Measurements from ENCODE around the gene CBFA2T3.

Gene CBFA2T3

DNA sequence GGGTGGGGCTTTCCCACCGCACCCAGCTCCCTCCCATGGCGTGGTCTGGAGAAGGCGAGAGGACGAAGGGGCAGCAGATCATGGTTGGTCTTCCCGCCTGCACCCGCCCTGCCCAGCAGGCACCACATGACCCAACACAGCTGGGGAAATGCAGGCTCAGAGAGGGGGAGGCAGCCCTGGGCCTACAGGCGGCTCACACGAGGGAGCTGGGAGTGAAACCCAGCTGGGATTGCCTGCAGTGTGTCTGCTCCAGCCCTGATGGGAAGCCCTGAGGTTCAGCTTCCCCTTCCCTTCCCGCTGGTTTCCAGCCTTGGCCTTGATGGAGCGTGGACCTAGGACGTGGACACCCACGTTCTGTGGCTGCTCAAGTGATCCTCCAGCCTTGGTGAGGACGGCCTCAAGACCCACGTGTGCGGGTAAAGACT lies 90.6 kb downstream of the CBFA2T3 start:
- peak overlapping the region in 7 of 21 experiments; percentile 16 to 55 (median 36) for H3K27ac ChIP-seq
- H3K4me3 ChIP-seq: no peak overlapping the region

DNA sequence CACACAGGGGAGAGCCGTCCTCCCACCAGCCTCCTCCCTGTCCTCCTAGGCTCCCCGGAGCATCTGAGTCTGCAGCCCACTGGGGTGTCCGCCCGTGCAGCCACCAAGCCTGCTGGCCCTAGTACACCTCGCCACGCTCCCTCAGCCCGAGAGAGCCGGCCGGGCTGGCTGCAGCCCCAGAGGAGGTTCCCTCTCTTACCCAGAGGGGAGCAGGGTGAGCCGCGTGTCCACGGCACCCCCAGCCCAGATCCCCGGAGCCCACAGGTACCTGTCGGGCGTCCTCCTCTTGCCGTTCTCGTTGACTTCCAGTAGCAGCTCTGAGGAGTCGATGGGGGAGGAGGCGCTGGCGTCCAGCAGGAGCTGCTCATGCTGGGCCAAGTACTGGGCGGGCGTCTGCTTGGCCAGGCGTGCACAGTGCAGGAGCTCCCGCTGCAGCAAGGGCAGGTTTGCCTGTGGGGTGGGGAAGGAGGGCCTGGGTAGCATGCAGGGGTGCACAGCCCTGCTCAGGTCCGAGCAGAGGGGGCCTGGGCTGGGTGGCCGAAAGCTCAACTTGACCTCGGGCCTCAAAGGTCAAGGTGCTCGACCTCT lies 91.2 kb downstream of the CBFA2T3 start:
- Histone ChIP-seq H3K27ac (peak overlapping the region in 2 of 21 experiments; percentile 36 to 50), H3K4me3 (no peak overlapping the region)

DNA sequence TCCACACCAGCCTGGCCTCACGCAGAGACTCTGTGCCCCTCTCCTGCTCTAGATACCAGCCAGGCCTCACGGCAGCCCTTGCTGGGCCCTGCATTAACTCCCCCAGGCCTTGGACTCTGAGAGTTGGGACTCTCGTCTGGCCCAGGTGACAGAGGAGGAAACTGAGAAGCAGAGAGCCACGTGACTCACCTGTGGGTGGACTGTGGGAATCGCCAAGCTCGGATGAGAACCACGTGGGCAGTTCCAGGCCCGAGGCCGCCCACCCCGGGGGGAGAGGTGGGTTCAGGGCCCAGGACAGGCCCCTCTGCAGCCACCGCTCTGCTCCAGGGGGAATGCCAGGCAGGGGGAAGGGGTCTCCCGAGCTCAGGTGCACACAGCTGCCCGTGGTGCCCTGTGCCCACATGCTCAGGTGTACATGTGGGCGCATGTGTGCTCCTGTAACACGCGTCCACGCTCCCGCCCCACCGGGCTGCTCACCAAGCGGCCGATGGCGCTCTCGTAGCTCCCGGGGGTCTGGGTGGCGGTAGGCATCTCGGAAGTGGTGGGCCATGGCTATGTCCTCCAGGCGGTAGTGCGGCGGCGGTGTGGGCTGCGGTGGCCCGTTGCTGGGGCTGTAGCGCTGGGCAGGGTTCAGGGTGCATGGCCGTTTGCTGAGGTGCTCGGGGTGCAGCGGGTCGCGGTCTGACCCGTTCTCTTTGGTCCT lies 92.3 kb downstream of the CBFA2T3 start:
- Histone ChIP-seq H3K4me3 (no peak overlapping the region), H3K27ac (no peak overlapping the region)

DNA sequence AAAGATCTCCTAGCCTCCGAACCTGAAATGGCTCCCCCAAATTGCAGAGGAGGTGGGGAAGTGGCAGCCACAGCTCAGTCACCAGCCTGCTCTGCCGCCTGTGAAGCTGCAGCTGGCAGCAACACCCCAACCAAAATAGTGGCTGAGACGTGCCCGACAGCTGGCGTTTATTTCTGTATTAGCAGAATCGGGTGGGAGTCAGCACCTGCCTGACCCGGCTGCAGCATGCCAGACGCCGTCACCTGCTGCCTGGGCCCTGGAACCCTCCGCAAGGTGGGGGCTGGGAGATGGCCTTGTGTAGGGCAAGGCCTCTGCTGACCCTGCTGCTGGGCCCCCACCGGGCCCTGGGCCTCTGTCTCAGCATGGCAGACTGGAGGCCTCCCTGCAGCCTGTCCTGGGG lies 93.1 kb downstream of the CBFA2T3 start:
- Histone ChIP-seq H3K4me3 (no peak overlapping the region), H3K27ac (no peak overlapping the region)

DNA sequence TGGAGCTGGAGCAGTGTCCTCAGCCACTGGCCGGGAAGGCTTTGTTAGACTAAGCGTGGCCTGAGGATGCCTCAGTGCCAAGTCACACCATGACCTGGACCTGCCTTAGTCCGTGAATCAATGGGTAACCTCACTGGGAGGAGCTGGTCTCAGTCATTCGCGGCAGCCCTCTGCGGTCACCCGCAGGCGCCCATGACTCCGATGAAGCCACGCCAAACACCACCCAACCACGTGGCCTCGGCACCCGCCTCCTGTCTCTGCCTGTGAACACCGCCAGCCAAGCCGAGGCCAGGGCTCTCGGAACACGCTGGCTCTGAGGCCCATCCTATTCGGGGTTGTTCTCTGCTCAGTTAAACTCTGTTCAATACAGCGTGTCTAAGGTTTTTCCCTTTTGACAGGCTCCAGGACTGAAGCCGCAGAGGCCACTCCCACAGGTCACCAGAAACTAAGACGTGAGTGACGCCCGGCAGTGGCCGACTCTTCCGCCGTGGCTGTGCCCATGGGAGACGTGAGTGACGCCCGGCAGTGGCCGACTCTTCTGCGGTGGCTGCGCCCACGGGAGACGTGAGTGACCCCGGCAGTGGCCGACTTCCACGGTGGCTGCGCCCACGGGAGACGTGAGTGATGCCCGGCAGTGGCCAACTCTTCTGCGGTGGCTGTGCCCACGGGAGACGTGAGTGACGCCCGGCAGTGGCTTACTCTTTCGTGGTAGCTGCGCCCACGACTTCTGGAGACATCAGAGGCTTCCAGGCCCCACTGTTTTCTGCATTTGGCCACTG lies 93.7 kb downstream of the CBFA2T3 start:
- Histone ChIP-seq H3K4me3 (no peak overlapping the region), H3K27ac (no peak overlapping the region)

DNA sequence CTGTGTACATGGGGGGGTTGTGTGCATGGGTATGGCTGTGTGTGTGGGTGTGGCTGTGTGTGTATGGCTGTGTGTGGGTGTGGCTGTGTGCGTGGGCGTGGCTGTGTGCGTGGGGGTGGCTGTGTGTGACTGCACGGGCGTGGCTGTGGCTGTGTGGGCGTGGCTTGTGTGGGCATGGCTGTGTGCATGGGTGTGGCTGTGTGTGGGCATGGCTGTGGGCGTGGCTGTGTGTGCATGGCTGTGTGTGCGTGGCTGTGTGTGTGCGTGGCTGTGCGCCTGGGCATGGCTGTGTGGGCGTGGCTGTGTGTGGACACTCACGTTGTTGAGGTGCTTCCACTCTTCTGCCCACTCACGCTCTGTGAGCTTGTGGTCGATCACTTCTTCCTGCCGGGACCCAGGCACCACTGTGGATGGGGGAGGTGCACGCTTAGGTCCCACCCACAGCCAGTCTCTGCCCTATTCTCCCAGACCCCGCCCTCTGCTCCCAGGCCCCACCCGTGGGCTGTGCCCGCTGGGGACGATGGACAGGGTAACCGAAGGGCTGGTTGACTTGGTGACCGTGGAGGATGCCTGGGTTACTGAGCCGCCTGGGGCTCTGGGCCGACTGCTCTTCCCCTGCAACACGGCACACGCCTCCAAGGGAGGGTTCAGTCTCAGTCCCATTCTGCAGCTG lies 94.5 kb downstream of the CBFA2T3 start:
- Histone ChIP-seq H3K27ac (peak overlapping the region in 2 of 21 experiments; percentile 19 to 46), H3K4me3 (no peak overlapping the region)

DNA sequence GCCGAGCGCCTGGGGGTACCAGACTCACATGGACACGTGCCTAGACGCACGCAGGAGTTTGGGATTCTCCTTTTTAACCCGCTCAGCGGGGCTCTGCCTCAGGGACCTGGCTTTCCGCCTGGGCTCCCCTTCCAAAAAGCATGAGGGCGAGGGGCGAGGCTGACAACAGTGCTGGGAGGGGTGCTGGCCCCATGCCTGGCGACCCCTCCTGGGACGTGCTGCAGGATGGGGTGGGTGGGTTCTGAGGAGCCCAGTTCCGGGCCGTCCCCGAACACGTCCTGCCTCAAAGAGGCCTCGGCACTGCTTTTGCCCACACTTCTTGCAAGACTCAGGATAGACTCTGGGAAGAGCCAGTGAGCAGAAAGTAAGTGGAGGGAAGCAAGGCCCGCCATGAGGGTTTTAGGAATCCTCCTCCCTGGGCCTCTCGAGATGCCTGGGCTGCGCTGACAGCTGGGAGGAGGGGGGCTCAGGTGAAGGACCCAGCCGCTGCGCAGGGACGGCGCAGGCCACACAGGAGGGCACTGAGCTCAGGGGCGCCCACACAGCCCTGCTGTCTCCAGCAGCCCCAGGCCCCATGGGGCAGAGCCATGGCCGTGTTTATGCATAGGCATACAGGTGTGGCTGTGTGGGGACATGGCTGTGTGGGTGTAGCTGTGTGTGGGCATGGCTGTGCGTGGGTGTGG lies 95.2 kb downstream of the CBFA2T3 start:
- Histone ChIP-seq H3K27ac (peak overlapping the region in 7 of 21 experiments; percentile 3 to 67 (median 32)), H3K4me3 (no peak overlapping the region)

DNA sequence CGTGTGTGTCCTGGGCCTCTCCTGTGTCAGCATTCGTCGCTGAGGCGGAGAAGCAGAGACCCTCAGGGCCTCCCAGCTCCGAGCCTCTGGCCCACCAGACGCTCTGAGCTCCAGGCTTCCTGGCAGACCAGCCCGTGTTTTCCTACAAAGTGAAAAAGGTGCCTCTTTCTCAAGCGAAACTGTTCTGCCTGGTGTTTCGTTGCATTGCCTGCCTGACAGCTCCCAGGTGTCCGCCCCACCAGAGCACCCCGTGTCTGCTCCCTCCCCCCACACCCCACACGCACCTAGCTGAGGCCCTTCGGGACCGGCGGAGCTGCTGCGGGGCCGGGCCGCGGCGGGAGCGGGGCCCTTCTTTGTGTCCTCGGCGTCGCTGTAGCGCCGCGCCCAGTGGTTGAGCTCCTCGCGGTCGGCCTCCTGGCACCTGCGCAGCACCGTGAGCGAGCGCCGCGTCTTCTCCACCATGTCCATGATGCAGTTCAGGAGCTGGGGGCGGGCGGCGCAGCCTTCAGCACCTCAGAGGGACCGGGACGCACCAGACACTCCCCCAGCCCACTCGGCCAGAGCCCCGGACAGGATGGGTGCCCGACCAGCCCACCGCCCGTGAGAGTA lies 95.9 kb downstream of the CBFA2T3 start:
- peak overlapping the region in 3 of 7 experiments; percentile 1 to 26 (median 5) for H3K4me3 ChIP-seq
- peak overlapping the region in 9 of 21 experiments; percentile 12 to 71 (median 36) for H3K27ac ChIP-seq

DNA sequence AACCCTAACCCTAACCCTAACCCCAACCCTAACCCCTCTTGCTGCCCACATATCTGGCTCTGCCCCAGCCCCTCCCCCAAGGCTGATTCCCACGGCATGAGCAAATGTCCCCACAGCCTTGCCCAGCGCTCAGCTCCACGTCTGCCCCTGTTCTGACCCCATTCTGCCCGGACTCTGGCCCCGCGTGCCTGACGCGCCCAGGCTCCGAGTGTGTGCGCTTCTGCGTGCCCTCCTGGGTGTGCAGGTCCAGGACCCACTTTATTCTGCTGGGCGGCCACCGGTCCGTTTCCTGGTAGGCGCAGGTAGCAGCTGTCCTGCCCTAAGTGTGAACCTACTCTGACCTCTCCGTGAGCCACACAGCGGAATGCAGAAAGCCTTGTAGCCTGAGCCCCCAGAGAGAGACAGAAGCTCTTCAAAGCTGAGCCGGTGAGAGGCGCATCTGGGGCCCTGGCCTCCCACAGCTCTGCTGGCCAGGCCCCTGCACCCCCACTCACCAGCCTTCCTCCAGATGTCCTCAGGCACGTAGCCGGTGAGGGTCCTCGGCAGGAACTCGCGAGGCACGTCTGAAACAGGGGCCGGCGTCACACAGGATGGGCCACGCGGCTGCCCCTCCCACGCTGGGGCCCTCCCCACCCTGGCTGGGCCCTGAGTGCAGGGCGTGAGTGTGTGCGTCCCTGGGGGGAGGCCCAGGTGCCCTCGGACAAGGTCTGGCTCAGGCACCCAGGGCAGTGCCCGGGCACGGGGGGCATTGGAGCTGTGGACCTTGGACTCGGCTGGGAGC lies 96.6 kb downstream of the CBFA2T3 start:
- H3K27ac ChIP-seq: peak overlapping the region in 7 of 21 experiments; percentile 17 to 71 (median 36)
- H3K4me3 ChIP-seq: peak overlapping the region in 3 of 7 experiments; percentile 1 to 26 (median 5)

DNA sequence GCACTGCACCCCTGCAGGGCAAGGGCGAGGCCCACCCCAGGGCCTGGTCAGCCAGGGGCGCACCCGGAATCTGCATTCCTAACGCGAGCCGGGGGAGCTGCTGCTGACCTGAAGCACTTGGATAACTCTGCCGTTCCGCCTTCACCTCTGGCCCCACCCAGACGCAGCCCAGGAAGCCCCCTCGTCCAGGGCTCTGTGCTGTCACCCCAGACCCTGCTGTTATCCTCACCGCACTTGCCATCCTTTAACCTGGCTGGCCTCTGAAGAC lies 97.3 kb downstream of the CBFA2T3 start:
- no peak overlapping the region for H3K27ac ChIP-seq
- H3K4me3 ChIP-seq: no peak overlapping the region

DNA sequence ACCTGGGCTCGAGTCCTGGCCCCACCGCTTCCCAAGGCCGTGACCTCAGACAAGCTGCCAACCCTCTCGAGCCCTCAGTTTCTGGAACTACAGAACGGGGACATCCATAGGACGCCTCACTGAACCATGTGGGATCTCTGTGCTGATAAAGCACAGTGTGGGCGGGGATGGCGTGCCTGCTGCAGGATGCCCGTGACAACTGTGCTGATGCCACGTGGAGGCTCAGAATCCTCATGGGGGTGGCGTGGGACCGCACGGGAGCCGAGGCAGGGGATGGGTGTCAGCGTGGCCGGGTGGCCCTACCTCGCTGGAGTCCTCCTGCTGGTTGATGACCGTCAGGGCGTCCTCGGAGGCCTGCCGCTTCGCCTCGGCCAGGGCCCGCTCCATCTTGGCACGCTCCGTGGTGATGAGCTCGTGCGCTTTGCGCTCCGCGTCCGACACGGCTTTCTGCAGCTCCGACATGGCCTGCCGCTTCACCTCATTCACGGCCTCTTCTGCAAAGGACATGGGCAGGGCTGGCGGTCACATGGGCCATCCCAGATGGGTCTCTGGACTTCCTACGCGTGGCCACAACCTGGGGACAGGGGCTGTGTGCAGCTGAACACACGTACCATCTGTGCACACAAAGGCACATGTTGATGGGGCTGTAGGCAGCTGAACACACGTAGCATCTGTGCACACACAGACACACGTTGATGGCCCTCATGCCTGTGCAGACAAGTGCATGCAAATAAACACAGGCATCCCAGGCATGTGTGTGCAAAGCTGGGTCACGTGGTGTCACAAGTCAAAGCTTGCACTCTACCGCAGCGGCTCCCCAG lies 97.8 kb downstream of the CBFA2T3 start:
- Histone ChIP-seq H3K27ac (no peak overlapping the region), H3K4me3 (no peak overlapping the region)

DNA sequence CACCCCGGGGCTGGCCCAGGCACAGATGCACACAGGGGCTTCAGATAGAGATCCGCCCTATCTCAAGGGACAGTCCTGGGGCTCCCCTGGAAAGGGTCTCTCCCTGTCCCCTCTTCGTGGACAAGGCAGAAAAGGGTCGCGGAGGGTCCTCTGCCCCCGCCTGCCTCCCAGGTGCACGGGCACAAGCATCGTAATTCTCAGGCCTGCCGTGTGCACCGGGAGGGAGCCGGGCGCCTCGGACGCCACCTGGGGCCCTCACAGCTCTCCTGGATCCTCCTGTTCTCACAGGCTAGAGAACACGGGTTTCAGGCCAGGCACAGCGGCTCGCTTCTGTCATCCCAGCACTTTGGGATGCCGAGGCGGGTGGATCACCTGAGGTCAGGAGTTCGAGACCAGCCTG lies 98.7 kb downstream of the CBFA2T3 start:
- Histone ChIP-seq H3K27ac (no peak overlapping the region), H3K4me3 (no peak overlapping the region)

DNA sequence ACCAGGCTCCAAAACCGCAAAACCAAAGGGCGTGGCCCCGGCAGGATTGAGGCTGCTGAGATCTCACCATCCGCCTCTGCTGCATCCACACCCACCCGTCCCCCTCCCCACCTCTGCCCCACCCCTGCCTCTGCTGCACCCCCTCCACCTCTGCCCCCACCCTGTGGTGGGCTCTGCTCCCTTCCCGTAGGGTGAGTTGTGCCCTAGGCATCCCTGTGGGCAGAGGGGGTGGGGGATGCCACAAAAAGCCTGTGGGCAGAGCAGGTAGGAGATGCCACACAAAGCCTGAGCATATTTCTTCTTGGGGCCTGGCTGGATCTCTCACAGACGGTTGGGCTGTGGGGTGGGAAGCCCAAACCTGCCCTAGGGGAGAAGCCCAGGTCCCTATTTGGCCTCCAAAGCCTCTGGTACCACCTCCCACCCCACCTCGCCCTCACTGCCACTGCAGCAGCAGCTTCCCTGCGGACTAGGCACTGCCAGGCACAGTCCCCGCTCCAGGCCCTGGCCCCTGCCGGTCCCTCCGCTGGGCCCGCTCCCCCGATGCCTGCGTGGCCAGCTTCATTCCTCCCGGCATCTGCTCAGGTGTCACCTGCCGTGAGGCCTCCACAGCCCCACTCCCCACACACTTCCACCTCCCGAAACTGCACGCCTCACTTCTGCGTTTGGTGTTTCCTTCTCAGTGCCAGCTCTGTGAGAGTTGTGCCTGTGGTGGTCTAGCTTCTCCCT lies 99.3 kb downstream of the CBFA2T3 start:
- H3K27ac ChIP-seq: no peak overlapping the region
- H3K4me3 ChIP-seq: no peak overlapping the region

DNA sequence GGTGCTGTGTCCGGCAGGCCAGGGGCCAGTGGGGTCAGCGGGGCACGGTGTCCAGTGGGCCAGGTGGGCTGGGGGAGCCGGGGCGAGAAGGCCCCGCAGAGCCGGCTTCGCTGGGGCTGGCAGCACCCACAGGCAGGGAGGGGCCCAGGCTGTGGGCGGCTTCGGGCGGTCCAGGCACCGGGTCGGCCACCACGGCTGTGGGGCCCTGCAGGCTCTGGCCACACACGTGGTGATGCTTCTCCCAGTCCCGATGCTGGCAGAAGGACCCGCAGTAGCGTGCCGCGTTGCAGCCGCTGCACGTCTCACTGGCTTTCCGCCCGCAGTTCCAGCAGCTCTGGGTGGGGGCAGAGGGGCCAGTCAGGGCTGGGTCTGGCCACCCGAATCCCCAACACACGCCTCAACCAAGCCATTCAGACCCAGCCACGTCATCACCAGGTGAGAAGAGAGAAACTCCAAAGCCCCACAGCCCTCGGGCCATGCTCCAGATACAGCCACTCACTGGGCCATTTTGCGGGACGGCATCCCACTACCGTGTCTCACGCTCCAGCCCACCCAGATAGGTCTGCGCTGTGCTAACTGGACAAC lies 100.0 kb downstream of the CBFA2T3 start:
- H3K27ac ChIP-seq: no peak overlapping the region

DNA sequence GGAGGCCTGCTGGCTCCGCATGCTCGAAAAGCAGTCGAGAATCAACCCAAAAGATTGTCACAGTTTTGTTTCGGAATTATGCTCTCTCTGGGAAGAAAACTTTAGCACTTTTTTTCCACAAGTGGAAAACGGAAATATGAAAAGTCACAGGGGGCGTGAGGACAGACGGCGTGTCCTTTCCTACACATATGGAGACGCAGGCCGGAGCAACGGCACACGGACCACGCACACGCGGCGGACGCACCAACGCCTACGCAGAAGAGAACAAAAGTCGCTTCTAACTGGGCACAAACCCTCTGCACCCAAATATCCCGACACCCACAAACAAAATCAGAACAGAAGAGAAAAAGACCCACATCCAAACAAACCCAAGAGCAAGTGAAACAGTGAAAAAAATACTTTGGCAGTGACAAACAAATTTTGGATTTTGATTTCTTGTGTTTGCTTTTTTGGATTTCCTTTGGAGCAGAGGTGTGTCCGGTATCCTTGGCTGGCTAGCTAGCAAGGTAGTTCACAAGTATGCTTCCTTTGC lies 101.2 kb downstream of the CBFA2T3 start:
- no peak overlapping the region for H3K27ac ChIP-seq

More for the DNA sequence above, 100.0 kb downstream of the CBFA2T3 start:
- H3K4me3 ChIP-seq: no peak overlapping the region

DNA sequence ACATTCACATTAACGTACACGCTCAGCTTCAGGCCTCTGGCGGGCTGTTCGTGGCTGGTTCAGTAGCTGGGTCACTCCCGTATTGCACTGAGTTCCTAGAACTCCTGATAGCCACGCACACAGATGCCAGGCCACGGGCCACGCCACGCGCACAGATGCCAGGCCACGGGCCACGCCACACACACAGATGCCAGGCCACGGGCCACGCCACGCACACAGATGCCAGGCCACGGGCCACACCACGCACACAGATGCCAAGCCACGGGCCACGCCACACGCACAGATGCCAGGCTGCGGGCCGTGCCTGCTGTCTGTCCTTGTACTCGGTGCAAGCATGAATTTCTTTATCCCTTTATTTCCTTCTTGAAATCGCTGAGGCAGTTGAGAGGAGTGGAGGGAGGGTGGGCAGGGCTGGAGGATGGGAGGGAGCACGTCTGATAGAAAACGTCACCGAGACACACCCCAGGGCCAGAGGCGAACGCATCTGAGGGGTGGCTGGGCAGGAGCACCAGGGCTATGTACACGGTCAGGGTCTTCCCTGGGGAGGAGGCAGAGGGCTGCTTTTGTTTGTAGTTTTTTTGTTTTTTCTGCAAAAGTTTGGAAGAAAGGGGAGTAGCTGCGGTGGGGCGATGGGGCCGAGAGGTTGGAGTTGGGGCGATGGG lies 101.9 kb downstream of the CBFA2T3 start:
- H3K27ac ChIP-seq: no peak overlapping the region
- no peak overlapping the region for H3K4me3 ChIP-seq

More for the DNA sequence above, 101.2 kb downstream of the CBFA2T3 start:
- H3K4me3 ChIP-seq: no peak overlapping the region
